Pancreas (tissue), 10 donors: ENCODE results near the gene HLCS. TPM values are rescaled to one million over a fixed set of nuclear protein-coding genes. Genes with fewer than 3 reads are reported as not detected.

Experiments
- ATAC-seq, 4 donors: fragments of 200-7000 bp; cut with Tn5 transposase; one replicate each; pipeline versions ENCODE4 v1.8.0 to v1.9.1; 2020; ENCODE audit warnings: mild to moderate bottlenecking in 4 of 4, moderate library complexity in 4 of 4
- DNase-seq, 6 donors: peaks; one replicate each; pipeline ENCODE4 v3.0.0-alpha.2; 2020
- FAIRE-seq: peaks from 2 replicates; lab custom pipeline; 2012; peaks lifted over from hg19 to GRCh38; lab: Jason Lieb, UNC
- H3K27ac ChIP-seq, 4 donors: fragments of 200-600 bp; sonication (generic); 1 replicate in 3 of 4; 2 replicates in 1 of 4; pipeline versions ENCODE4 v1.5.0 to v1.8.0; 2020
- H3K27me3 ChIP-seq, 4 donors: fragments of 200-600 bp; one replicate each; pipeline ENCODE4 v1.8.0; 2021
- H3K36me3 ChIP-seq, 3 donors: fragments of 200-600 bp; sonication (generic) in 1 of 3; one replicate each; pipeline versions ENCODE4 v1.5.0 to v1.8.0; 2020 to 2021
- H3K4me1 ChIP-seq, 3 donors: fragments of 200-600 bp; one replicate each; pipeline ENCODE4 v1.8.0; 2021
- H3K4me3 ChIP-seq, 4 donors: fragments of 200-600 bp; sonication (generic) in 2 of 4; one replicate each; pipeline versions ENCODE4 v1.5.0 to v1.8.0; 2020 to 2021
- H3K9me3 ChIP-seq, 4 donors: fragments of 200-600 bp; one replicate each; pipeline ENCODE4 v1.8.0; 2021
- CTCF ChIP-seq, 4 donors: fragments of 200-600 bp; sonication (generic) in 3 of 4; IDR thresholded peaks; one replicate each; pipeline versions ENCODE4 v1.5.0 to v1.8.0; 2021; ENCODE audit warnings: antibody characterized with exemption in 4 of 4
- WGBS, 2 donors: extraction: QIAGEN DNeasy Blood & Tissue Kit; methylation state at CpG; one replicate each; pipeline ENCODE4 v1.1.7; 2013; 5-methylcytosine and 5-hydroxymethylcytosine counted together
- intact Hi-C, 3 donors: fragments of 100-400 bp; cut with DNase I; formaldehyde crosslinking; loops; one replicate each; pipeline versions ENCODE4 v1.11.1 to v1.14.2; 2022
- polyA plus RNA-seq, 2 donors: library from polyadenylated mRNA; stranded (reverse); fragments of 200-250 nt; gene quantifications; one replicate each; pipeline ENCODE4 v1.2.3, GENCODE V29; 2013
- total RNA-seq, 6 donors: library from RNA; stranded (reverse); fragmentation: NEBNext Ultra II Directional in 4 of 6; extraction: Animal tissue kit (Norgen Biotek cat#: 25700) in 4 of 6; gene quantifications; one replicate each; pipeline versions ENCODE4 v1.2.1 to v1.2.4, GENCODE V29; 2021 to 2023
- donor health status: healthy with polysubstance abuse.
- donor health status: DM: no; HTN: no; CAD: no; lungs with moderate emphysema.
- donor health status: DM: no; HTN: no; CAD: no.
- donor health status: control.
- donor health status: control.
- donor health status: Bipolar disorder and iron deficiency.
- donor health status: DM: yes; HTN: yes; CAD: no.
- donor health status: DM: no; HTN: no; CAD: no.
- donor health status: DM: no; HTN: no; CAD: no.
- donor health status: DM: yes; HTN: yes; CAD: no.

Gene HLCS
- total and polyA plus RNA-seq, 8 donors, result 5.5 to 14.0 (median 11.9) TPM

GRCh38 chr21:36747041-36747814, 219.2 kb downstream of the HLCS start:
- FAIRE-seq (no peak), ATAC-seq (peak in 3 of 4 donors; percentile 25 to 49 (median 31)), DNase-seq (no peak)
- H3K36me3 ChIP-seq, result no peaks in the 10 kb centered on the region
- H3K4me3 ChIP-seq, result peak overlapping the region; percentile 18 to 47 (median 34)
- H3K27ac ChIP-seq, result no peak overlapping the region
- intact Hi-C loops, result loop anchor here in 2 of 3 donors (10.0 kb wide), 2 partner anchors 108 to 178 kb away; no protein-coding TSS in a partner anchor
- no peak for TF ChIP-seq CTCF (IDR thresholded peaks at IDR 0.05)
- no peaks in the 10 kb centered on the region for H3K9me3 ChIP-seq
- WGBS, 2 donors, result 11 to 12% methylated on average over 49 to 62 of the region's 62 CpGs
- H3K4me1 ChIP-seq, result no peaks in the 10 kb centered on the region
- H3K27me3 ChIP-seq, result no peaks in the 10 kb centered on the region

- intact Hi-C loops, result loop anchor here in 2 of 3 donors (10.0 kb wide), 2 partner anchors 109 to 179 kb away; no protein-coding TSS in a partner anchor
- Histone ChIP-seq H3K4me3 (no peak overlapping the region), H3K9me3 (no peaks in the 10 kb centered on the region), H3K36me3 (no peaks in the 10 kb centered on the region), H3K27me3 (no peaks in the 10 kb centered on the region), H3K4me1 (no peaks in the 10 kb centered on the region), H3K27ac (no peak overlapping the region)
- TF ChIP-seq CTCF (IDR thresholded peaks at IDR 0.05), result no peak
- 83 to 87% methylated on average over 5 of the region's 5 CpGs for WGBS, 2 donors
- FAIRE-seq (no peak), DNase-seq (no peak), ATAC-seq (no peak)
These were observed 221.0 kb downstream of the HLCS start for GRCh38 chr21:36745459-36745858.

- Histone ChIP-seq H3K4me1 (no peaks in the 10 kb centered on the region), H3K4me3 (no peak overlapping the region), H3K9me3 (no peaks in the 10 kb centered on the region), H3K36me3 (no peaks in the 10 kb centered on the region), H3K27ac (no peak overlapping the region), H3K27me3 (no peaks in the 10 kb centered on the region)
- WGBS, 2 donors, result 73 to 80% methylated on average over 30 of the region's 30 CpGs
- ATAC-seq (peak in 1 of 4 donors; percentile 17), DNase-seq (peak in 3 of 6 donors; percentile 33 to 74 (median 41)), FAIRE-seq (no peak)
- intact Hi-C loops, result loop anchor here in 2 of 3 donors (10.0 kb wide), 2 partner anchors 110 to 180 kb away; no protein-coding TSS in a partner anchor
- TF ChIP-seq CTCF (IDR thresholded peaks at IDR 0.05), result no peak
These were observed 221.8 kb downstream of the HLCS start for GRCh38 chr21:36744560-36745231.

- no peak for TF ChIP-seq CTCF (IDR thresholded peaks at IDR 0.05)
- FAIRE-seq (no peak), DNase-seq (no peak), ATAC-seq (no peak)
- intact Hi-C loops, result loop anchor here in 2 of 3 donors (10.0 kb wide), 2 partner anchors 111 to 181 kb away; no protein-coding TSS in a partner anchor
- H3K4me3 ChIP-seq, result no peak overlapping the region
- H3K27me3 ChIP-seq, result no peaks in the 10 kb centered on the region
- no peak overlapping the region for H3K27ac ChIP-seq
- no peaks in the 10 kb centered on the region for H3K36me3 ChIP-seq
- WGBS, 2 donors, result 66 to 74% methylated on average over 3 of the region's 3 CpGs
- H3K4me1 ChIP-seq, result no peaks in the 10 kb centered on the region
- H3K9me3 ChIP-seq, result no peaks in the 10 kb centered on the region
These were observed 222.3 kb downstream of the HLCS start for GRCh38 chr21:36744190-36744559.
